Stomach smooth muscle (tissue), 2 donors: Measurements from ENCODE around the gene NCAPG.

ENCODE experiments used
- H3K27ac ChIP-seq: one replicate; pipeline ENCODE4 v1.7.0; 2013; ENCODE audit warnings: mild to moderate bottlenecking, low read length, inconsistent platforms
- H3K27me3 ChIP-seq, 2 donors: one replicate each; pipeline ENCODE4 v1.7.0; 2013; ENCODE audit warnings: low read length in 2 of 2; ENCODE audit not compliant: insufficient read depth in 2 of 2, control insufficient read depth in 1 of 2
- H3K36me3 ChIP-seq, 2 donors: one replicate each; pipeline ENCODE4 v1.7.0; 2013; ENCODE audit warnings: low read length in 2 of 2; ENCODE audit not compliant: control insufficient read depth in 2 of 2, insufficient read depth in 2 of 2
- H3K4me1 ChIP-seq: one replicate; pipeline ENCODE4 v1.7.0; 2013; ENCODE audit warnings: low read length; ENCODE audit not compliant: control insufficient read depth, insufficient read depth
- H3K4me3 ChIP-seq, 2 donors: one replicate each; pipeline ENCODE4 v1.7.0; 2013; ENCODE audit warnings: low read length in 2 of 2
- H3K9ac ChIP-seq, 2 donors: one replicate each; pipeline ENCODE4 v1.7.0; 2013; ENCODE audit warnings: low read length in 2 of 2, mild to moderate bottlenecking in 1 of 2
- H3K9me3 ChIP-seq, 2 donors: one replicate each; pipeline ENCODE4 v1.7.0; 2013; ENCODE audit warnings: low read length in 2 of 2; ENCODE audit not compliant: control insufficient read depth in 2 of 2
- donor health status: healthy.
- donor health status: Pancreatic carcinoma.

Gene NCAPG

DNA sequence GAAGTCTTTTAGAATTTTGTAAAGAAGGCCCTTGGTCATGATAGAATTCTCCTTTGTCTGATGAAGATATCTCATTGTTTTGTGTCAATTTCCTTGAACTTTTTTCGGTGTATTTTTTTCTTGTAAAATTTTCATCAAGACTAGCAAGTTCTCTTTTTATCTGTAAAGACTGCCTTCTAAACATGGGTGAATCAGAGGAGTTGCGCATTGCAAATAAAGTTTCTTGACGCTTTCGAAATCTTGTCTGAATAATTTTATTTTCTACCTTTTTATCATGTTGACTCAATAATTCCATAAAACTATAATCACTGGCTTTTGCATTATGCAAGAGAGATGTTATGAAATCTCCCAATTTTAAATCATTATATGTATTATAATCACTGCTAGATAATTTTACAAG is 66.2 kb downstream of the NCAPG start:
- H3K27ac ChIP-seq: no peak overlapping the region
- no peak overlapping the region for H3K4me3 ChIP-seq
- no peak overlapping the region for H3K9ac ChIP-seq
- no peaks in the 10 kb centered on the region for H3K4me1 ChIP-seq
- no peaks in the 10 kb centered on the region for H3K27me3 ChIP-seq
- H3K36me3 ChIP-seq: no peaks in the 10 kb centered on the region
- H3K9me3 ChIP-seq: no peaks in the 10 kb centered on the region

DNA sequence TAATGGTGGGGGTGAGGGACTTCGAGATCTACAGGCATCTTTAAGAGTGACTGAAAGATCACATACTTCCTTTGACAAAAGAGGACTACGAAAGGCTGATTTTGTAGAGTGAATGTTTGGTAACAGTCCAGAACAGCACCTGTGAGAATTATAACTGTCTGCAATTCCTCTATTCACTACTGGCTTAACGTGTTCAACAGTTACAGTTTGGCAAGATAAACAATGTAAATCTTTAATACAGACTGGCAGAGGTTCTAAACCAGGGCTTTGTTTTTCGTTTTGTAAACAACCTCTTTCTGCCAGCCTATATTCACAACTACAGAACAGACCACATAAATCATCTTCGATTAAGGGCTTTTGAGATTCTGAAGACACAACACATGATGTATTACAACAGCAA is 66.9 kb downstream of the NCAPG start:
- Histone ChIP-seq H3K27ac (no peak overlapping the region), H3K9me3 (no peaks in the 10 kb centered on the region), H3K27me3 (no peaks in the 10 kb centered on the region), H3K4me3 (no peak overlapping the region), H3K4me1 (no peaks in the 10 kb centered on the region), H3K36me3 (no peaks in the 10 kb centered on the region), H3K9ac (no peak overlapping the region)

DNA sequence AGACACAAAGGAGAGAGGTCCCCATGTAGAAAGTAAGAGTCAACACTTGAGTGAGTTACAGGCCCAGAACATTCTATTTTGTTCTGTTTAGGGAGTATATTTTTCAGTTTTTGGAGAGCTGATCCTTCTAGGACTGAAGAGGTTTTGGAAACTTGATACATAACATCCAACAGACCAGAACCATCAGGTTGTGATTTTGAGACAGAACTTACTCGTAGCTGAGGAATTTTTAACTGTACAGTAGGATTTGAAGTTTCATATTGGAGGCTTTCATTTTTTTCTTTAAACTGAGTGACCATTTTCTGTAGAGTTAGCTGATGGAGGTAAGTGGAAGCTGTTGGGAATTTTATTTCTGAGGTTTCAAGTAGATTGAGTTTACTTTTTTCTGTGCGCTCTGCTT is 73.3 kb downstream of the NCAPG start:
- Histone ChIP-seq H3K27ac (no peak overlapping the region), H3K4me1 (no peaks in the 10 kb centered on the region), H3K27me3 (no peaks in the 10 kb centered on the region), H3K9me3 (no peaks in the 10 kb centered on the region), H3K36me3 (no peaks in the 10 kb centered on the region), H3K9ac (no peak overlapping the region), H3K4me3 (no peak overlapping the region)

DNA sequence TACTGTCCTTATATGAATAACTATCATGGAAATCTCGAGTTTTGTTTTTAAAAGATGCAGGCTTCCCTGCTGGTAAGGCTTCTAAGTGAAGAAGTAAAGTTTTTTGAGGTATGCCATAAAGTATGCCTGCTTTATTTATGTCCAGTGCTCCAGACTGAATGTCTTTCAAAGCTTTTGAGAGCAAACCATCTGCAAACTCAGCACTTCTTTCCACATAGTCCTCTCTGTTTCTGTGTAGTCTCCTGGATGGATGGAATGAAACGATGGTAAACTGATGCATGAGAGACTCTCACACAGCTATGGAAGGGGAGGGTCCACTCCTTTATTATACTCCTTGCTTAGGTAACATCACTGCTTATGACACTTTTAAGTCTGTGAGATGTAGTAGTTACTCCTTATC is 73.7 kb downstream of the NCAPG start:
- H3K4me1 ChIP-seq: no peaks in the 10 kb centered on the region
- H3K9me3 ChIP-seq: no peaks in the 10 kb centered on the region
- no peak overlapping the region for H3K9ac ChIP-seq
- no peak overlapping the region for H3K4me3 ChIP-seq
- no peaks in the 10 kb centered on the region for H3K36me3 ChIP-seq
- no peaks in the 10 kb centered on the region for H3K27me3 ChIP-seq
- H3K27ac ChIP-seq: no peak overlapping the region

DNA sequence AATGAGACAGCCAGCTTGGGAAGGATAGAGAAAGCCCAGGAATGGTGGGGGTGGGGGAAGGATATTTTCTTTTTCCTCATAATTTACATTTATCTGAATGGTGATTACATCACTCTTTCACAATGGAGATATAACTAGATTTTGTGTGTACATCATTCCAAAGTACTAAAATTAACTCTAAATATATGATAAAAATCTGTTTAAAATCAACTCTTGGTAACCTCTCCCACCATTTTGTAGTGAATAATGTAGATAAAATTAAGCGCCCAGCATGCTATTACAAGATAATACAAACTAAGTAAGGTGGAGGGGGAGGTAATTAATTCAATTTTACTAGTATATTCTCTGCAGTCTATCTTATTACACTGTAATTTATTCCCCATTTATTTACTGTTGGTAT is 78.9 kb downstream of the NCAPG start:
- Histone ChIP-seq H3K9me3 (no peaks in the 10 kb centered on the region), H3K4me1 (no peaks in the 10 kb centered on the region), H3K36me3 (no peaks in the 10 kb centered on the region), H3K9ac (no peak overlapping the region), H3K4me3 (no peak overlapping the region), H3K27ac (no peak overlapping the region), H3K27me3 (no peaks in the 10 kb centered on the region)

DNA sequence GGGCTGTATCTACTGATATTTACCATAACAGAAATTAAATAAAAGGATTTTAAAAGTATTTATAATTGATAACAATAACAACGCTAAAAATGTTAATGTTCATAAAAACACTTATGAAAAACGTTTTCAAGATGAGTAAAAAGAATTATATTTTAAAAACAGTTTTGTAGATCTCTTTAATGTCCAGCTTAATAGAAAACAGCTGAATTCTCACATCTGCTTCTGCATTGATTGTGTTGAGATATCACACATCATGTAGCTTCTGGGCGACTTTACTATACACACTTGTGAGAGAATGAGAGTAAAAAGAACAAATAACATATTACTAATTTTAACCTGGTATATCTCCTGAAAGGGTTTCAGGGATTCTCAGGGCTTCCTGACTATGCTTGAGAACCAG is 83.6 kb downstream of the NCAPG start:
- Histone ChIP-seq H3K4me3 (no peak overlapping the region), H3K27ac (no peak overlapping the region), H3K4me1 (no peaks in the 10 kb centered on the region), H3K9ac (no peak overlapping the region), H3K27me3 (no peaks in the 10 kb centered on the region), H3K9me3 (no peaks in the 10 kb centered on the region), H3K36me3 (no peaks in the 10 kb centered on the region)
